GM19468 (cell line): Measurements from ENCODE around the gene SCYGR7.
"Not testable (repeated sequence)": the region's sequence is repeated elsewhere in the genome, so short reads cannot be mapped to it uniquely, and the experiment has no call there.

ENCODE experiments used
- ATAC-seq: cut with Tn5 transposase; IDR thresholded peaks from one replicate; pipeline ENCODE4 v1.9.1; 2021; ENCODE audit warnings: mild to moderate bottlenecking, moderate library complexity, moderate number of reproducible peaks; ENCODE audit not compliant: unreplicated experiment; ENCODE audit errors: extremely low read depth

The SCYGR7 gene

DNA sequence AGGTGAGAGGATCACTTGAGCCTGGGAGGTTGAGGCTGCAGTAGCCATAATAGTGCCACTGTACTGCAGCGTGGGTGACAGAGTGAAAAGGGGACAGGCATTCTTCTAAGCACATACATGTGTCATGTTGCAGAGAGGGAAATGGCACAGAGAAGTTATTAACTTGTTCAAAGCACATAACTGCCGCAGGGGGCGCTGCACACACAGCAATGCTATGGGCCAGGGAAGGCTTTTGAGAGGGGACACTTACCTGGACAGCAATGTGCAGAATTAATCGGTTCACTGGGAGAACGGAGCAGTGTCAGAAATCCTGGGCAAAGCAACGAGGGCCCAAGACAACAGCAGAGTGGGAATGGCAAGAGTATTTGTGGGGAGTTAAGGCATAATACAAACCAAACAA lies 19.9 kb downstream of the SCYGR7 start:
- no peak for ATAC-seq

DNA sequence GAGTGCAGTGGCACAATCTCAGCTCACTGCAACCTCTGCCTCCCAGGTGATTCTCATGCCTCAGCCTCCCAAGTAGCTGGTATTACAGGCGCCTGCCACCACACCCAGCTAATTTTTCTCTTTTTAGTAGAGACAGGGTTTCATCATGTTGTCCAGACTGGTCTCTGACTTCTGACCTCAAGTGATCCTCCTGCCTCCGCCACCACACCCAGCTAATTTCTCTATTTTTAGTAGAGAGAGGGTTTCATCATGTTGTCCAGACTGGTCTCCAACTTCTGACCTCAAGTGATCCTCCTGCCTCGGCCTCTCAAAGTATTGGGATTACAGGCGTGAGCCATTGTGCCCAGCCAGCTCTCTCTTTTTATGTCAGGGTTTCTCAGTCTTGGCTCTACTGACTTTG lies 28.1 kb downstream of the SCYGR7 start:
- not testable (repeated sequence) for ATAC-seq

GRCh38 chr2:227759411-227760118 lies 31.4 kb downstream of the SCYGR7 start:
- no peak for ATAC-seq

- no peak for ATAC-seq
Measured at GRCh38 chr2:227761740-227762476, 33.8 kb downstream of the SCYGR7 start.

GRCh38 chr2:227765788-227766372 lies 37.7 kb downstream of the SCYGR7 start:
- ATAC-seq, result no peak

DNA sequence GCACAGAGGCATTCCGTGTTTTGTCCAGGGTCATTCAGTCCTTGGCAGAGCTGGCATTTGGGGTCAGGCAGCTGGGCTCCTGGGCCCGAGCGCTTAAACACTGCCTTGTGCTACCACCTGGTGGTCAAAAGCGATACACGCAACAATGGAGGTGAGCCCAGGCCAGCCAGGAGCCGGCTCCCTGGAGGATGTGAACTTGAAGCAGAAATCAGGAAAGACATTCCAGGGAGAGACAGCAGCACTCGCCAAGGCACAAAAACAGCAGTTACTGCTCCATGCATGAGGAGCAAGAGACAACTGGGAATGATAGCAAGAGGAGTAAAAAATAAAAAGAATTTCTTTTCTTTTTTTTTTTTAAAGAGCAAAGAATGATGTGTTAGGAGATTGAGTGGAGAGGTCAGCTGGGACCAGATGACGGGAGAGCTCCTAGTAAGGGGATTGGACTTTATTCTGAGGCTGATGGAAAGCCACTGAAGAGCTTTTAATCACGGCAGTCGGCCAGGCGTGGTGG lies 38.3 kb downstream of the SCYGR7 start:
- ATAC-seq, result peak; percentile 97

DNA sequence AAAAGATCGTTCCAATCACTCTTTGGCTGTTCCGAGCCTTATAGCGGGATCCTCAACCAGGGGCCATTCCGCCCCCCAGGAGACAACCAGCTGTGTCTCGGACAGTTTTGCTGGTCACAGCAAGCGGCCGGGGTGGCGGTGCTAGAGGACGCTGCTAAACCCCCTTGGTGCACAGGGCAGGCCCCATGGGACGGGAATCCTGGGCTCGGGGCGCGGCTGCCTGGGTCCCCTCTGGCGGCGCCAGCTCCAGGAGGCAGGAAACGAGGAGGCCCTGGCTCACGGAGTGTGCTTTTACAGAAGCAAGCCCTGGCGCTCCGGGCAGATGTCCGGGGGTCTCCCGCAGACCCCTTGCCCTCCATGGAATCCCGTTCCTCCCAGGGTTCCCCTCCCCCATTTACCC lies 39.7 kb downstream of the SCYGR7 start:
- no peak for ATAC-seq

DNA sequence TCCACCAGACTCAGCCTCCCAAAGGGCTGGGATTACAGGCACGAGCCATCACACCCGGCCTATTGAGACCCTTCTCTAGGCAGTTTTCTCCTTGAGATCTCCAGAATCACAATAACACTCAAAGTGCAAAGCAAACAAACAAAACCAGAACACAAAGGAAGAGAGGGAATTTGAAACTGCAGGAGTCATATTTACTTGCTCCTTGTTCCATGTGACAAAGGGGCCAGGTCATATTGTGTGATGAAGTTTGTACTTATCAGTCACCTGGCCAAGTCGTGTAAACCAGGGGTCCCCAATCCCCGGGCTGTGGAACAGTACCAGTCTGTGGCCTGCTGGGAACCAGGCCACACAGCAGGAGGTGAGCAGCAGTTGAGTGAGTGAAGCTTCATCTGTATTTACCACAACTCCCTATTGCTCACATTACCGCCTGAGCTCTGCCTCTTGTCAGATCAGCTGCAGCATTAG lies 44.1 kb downstream of the SCYGR7 start:
- ATAC-seq, result no peak

DNA sequence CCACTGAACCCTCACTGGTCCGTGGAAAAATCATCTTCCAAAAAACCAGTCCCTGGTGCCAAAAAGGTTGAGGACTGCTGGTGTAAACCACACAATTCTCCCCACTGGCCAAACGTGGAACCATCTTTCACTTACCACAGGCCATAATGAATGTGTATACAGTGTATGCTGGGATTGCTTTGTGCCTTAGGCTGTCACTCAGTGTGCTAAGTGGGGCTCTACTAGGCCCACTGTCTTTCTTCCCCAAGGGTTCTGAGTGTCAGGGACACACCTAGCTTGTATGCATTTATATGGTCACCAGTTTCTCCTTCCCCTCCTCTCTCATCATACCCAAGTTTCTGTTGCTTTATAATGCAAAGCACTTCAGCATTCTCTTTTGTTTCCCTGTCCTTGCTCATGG lies 44.8 kb downstream of the SCYGR7 start:
- no peak for ATAC-seq

GRCh38 chr2:227774011-227774624 lies 46.0 kb downstream of the SCYGR7 start:
- ATAC-seq, result no peak

GRCh38 chr2:227774895-227775842 lies 47.0 kb downstream of the SCYGR7 start:
- ATAC-seq, result no peak
